GM18499 (cell line): Measurements from ENCODE around the gene CDK14.
A peak's percentile ranks its signal among the peaks of the same experiment; 100 is the strongest.
"Not testable (repeated sequence)": the region's sequence is repeated elsewhere in the genome, so short reads cannot be mapped to it uniquely, and the experiment has no call there.

Experiments used
- ATAC-seq: cut with Tn5 transposase; IDR thresholded peaks from one replicate; pipeline ENCODE4 v1.9.1; 2021; ENCODE audit warnings: moderate number of reproducible peaks; ENCODE audit not compliant: insufficient read depth, unreplicated experiment

The CDK14 gene

DNA sequence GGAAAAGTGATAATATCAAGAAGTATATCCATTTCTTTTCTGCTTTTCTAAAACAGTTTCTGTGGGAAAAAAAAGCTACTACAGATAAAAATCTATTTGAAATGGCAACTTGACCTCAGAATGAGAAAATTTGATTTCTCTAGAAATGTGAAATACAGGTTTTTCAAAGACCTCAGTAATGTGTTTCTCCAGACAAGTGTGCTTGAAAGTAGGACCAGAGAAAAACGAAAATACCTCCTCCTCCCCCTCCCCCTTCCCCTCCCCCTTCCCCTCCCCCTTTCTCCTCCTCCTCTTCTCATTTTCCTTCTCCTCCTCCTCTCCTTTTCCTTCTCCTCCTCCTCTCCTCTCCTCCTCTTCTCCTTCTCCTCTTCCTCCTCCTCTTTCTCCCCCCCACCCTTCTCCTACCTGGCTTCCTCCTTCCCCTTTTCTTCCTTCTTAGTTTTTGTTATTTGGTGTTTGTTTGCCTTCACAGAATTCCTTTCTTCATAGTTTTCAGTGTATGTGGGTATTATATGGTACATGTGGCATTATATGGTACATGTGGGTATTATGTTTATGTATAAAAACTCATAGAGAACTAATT lies 179.4 kb downstream of the CDK14 start:
- ATAC-seq = no peak

DNA sequence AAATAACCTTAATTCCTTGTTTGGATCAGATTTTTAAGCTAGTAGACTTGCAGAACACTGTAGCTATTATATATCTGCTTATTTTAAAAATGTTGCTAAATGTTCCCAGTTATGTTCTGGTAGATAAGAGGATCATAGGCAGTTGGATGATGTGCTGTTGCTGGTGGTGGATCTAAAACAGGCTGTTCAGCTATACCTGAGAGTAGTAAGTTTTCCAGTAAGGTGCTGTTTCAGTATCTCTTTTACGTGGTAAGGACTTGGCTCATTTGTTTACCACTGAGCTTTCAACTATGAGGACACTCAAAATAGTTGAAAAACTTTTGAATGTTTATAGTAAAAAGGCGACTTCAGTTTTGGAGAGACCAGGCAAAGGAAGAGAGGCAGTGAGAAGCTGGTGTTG lies 180.9 kb downstream of the CDK14 start:
- peak; percentile 91 for ATAC-seq

DNA sequence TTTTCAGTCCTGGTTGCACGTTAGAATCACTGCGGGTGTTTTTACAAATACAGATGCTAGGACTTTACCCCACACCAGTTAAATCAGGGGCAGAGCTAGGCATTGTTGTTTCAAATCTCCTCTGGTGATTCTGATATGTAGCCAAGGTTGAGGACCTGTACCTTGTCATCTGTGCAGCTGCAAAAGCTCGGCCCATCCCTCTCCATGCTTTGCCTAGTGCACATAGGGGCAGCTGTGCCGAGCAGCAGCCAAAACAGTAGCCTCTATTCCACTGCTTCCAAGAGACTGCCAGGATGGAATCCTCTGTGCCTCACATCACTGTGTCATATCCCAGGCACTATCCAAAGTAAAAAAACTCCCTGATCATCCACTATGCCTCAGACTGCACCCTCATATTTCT lies 181.3 kb downstream of the CDK14 start:
- peak; percentile 36 for ATAC-seq

DNA sequence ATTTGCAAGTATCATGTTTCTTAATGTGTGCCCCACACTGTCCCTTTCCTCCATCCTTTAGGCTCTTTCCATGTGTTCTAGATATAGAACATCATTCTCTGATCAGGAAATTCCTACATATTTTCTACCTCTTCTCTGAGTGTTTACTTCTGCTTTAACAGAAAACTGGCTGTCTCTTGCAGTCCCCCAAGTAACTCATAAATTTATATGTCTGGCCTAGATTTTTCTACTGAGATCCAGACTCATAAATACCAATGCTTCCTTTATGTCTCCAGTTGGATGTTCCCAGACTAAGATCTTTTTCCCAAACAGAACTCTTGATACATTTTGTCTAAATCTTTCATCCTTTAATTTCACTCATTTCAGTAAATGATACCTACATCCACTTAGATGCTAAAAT lies 181.8 kb downstream of the CDK14 start:
- no peak for ATAC-seq

DNA sequence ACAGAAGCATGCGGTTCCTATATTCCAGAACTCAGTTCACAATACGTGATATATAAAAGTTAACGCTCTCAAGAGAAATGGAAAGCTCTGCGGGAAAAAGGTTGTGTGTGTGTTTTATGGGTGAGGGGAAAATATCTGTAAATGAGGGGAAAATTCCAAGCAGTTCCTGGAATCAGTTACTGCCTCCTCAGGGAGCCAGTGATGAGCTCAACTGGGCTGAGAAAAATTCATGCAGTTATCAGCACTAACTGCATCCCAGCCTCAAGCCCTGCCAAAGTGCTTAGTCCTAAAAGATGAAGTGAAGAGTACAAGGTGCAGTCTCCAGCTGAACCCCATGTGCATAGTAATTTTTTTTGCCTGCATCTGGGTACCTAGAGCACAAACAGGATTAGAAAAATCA lies 191.9 kb downstream of the CDK14 start:
- no peak for ATAC-seq

DNA sequence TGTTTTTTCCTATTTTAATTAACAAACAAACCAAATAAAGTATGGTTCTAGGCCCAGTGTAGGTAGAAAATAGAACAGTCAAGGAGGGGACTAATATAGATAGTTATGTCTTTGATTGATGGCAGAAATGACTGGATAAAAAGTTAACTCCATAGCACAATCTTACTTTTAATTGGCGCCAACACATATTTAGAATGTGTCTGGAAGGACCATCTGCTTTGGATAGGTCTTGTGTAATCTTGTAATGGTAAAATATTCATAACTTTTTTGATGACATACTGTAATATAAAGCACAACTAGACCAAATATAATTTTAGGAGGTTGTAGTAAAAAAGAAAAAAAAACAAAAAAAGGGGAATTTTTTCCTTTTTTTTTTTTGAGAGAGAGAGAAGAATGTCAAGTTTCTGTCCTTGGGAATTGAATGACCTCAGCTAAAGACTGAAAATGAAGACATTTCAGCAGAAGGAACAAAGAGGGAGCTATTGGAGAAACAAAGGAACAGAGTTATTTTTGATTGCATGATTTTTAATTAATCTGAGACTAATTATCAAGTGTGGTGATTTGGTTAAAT lies 193.7 kb downstream of the CDK14 start:
- no peak for ATAC-seq

DNA sequence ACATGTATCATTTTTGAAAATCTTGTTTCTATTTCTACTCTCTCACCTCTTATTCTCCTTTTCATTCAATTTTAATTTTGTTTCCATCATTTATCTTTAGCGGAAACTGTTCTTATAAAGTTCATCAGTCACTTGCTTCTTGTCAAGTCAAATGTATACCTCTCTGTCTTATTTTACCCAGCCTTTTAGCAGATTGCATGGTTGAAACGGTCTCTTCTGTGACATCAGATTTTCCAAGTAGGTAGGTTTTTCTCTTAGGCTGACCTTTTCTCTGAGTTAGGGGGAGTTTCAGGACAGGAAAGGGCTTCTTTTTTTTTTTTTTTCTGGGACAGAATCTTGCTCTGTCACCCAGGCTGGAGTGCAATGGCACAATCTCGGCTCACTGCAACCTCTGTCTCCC lies 195.5 kb downstream of the CDK14 start:
- no peak for ATAC-seq

DNA sequence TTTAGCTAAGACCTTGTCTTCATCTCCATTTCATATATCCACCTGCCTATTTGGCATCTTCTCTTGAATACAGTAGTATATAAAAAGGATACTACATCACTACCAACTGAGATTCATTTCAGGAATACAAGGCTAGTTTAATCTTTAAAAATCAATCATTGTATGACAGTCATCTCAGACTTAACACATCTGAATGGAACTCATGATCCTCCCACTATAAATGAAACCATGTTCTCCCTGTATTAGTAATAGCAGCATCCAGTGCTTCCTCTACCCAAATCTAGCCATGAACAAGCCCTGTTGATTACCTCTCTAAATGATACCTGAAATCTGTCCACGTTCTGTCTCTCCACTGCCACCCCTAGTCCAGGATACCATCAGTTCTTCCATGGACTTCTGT lies 196.2 kb downstream of the CDK14 start:
- ATAC-seq = no peak

DNA sequence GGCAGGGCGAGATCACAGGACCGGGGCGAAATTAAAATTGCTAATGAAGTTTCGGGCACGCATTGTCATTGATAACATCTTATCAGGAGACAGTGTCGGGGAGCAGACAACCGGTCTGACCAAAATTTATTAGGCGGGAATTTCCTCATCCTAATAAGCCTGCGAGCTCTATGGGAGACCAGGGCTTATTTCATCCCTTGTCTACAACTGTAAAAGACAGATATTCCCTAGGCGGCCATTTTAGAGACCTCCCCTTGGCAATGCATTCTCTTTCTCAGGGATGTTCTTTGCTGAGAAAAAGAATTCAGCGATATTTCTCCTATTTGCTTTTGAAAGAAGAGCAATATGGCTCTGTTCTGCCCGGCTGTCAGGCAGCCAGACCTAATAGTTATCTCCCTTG lies 198.1 kb downstream of the CDK14 start:
- ATAC-seq = not testable (repeated sequence)

DNA sequence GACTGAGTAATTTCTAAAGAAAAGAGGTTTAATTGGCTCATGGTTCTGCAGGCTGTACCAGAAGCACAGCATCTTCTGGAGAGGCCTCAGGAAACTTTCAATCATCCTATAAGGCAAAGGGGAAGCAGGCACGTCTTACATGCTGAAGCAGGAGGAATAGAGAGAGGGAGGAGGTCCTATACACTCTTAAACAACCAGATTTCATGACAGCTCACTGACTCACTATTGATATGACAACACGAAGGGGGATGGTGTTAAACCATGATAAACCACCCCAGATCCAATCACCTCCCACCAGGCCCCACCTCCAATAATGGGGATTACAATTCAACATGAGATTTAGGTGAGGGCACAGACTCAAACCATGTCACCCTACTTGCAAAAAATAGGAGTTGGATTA lies 201.5 kb downstream of the CDK14 start:
- no peak for ATAC-seq

DNA sequence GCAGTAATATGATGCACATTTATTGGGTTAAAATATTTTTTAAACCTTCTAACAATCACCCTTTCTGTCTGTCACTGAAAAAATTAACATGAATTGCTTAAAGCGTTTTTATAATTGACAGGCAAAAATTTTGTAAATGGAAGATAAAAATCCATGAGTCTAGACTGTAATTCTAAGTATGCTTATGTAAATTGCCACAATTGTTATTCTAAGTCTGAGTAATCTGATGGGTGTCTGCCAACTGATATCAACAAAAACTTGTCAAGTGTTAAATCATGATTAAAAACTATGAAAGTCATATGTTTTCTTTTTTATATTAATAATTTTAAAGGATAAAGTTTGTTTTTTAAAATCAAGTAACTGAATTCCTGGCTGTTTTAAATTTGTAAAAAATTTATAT lies 208.2 kb downstream of the CDK14 start:
- no peak for ATAC-seq

DNA sequence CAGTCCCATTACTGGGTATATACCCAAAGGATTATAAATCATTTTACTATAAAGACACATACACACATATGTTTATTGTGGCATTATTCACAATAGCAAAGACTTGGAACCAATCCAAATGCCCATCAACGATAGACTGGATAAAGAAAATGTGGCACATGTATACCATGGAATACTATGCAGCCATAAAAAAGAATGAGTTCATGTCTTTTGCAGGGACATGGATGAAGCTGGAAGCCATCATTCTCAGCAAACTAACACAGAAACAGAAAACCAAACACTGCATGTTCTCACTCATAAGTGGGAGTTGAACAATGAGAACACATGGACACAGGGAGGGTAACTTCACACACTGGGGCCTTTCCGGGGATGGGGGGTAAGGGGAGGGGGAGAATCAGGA lies 219.4 kb downstream of the CDK14 start:
- ATAC-seq = not testable (repeated sequence)

DNA sequence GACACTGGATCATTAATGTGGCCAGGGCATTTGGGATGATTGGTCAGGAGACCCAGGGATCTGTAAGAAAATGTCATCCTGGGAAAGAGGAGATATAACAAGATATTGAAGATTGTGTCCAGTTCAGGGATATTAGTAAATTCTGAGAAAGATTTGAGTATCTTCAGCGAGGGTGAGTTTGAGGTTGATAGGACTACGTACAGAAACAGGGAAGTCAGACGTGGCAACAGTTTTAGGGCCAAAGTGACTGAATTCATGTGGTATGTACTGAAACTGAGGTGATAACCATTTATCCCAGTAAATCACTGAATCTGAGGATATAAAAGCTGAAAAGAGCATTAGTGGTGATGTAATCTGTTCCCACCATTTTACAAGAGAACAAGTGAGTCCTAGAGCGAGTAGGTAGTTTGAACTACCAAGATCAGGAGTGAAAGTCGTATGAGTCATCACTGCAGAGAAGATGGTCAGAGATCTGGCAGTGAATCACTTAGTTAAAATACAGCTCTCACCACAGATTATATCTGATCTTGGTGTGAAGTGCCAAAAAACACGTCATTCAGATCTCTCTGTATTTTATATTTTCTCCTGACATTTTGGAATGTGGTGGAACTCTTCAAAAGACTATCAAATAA lies 220.5 kb downstream of the CDK14 start:
- ATAC-seq = peak; percentile 99

DNA sequence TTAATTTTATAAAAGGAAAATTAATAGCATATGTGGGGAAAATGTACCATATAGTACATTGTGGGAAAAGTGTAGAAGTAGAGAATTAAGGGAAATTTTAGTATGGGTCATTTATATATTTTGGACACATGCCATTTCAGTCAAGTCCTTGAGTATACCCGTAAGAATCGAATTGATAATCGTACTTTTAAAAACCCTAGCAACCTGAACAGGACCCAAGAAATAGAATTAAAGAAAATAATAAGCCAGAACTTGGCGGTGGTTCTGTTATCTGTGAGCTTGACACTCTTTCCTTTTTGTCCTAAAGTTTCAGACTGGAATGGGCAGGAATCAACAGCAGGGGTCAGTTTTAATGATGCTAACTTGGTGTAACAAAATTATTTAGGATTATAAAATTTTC lies 221.0 kb downstream of the CDK14 start:
- ATAC-seq = no peak

DNA sequence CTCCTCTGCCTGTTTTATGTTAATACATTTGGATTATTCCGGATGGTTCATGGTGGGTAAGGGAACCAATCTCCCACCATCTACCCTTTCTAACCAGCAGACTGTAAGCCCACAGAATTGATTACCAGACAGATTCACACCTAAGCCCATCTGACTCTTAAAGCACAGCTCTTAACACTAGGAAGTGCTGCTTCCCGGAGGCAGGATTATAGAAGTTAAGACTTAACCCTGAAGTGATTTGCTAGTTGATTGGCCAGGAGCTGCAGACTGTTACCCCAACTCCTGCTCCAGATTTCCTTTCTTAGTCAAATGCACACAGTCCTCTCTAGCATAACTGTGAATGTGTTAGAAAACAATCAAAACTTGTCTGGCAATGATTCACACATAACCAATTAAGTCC lies 221.7 kb downstream of the CDK14 start:
- no peak for ATAC-seq

DNA sequence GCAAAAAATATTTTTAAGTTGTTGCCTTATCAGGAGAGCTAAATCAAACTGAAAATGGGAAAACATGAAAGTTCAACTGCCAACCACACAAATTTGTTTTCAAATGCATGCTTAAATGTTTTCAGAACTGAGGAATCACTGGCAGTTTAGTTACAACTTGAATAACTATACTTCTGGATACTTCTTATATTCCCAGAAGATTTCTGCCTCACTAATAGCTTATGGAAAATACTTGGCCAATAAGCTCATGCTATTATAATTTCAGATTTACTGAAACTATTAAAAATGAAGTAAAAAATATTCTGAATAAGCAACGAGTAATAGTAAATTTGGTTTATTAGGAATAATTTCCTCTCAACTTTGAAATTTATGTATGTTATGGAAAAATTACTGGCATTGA lies 222.2 kb downstream of the CDK14 start:
- ATAC-seq = no peak

DNA sequence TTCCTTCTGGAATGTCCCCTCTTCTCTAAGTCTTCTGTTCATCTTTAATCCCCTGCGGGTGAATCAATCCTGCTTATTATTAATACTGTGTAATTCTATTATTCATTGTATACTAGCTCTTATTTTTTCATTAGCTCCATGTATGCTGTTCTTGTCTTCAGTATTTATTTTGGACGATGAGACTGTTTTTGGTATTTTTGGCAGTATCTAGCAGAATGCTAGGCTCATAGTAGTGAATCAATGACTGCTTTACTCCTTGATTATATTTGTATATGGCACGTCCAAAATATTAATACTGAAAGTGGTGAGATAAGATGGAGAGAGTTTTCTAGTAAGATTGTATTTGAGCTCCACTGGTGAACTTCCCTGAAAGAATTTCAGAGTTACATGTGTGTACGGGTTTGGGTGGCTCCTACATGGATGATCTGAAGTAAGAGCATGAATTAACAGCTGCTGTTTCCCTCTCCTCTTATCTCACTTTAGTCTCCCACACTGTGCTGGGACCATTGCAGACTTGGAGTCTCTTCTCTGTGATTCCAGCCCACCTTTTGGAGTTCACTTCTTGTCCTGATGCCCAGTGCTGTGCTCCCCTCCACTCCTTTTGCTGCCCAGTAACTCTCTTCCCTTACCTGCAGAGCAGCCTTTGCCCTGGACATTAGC lies 226.0 kb downstream of the CDK14 start:
- no peak for ATAC-seq

DNA sequence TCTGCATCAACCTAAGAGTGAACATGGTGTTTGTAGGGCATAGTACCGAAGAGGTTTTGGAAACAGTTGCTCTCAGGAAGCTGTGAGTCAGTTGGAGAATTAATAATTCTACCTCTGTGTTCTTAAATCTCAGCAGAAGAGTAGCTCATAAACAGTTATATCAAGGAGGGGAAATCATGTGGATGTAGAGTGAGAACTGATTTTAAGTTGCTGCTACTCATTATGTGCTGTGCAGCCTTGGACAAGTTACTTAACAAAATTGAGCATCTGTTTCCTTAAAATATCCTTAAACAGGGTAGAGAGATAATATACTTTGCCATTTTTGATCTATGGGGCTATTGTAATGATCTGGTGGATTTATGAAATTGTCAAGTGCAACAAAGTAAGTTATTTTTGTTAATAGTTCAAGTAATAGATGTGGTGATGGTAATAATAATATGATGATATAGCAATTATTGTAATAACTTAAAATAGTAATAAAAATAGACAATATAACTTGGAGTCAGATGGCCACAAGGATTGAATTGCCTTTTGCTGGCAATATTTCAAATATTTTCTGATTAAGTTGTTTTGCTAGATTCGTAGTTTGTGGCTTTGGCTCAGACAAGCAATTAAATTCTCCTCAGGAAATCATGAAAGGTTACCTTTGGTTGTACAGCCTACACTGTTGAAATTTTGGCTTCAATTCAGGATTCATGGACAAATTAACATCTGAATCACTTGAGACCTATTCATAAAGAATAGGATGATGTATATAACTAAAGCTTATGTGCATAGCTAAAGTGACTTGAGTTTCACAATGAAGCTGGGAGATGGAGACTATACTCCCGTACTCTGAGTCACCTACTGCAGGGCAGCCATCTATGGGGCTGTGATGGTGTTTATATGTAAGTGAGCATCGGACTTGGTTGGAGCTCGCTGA lies 228.5 kb downstream of the CDK14 start:
- ATAC-seq = no peak

DNA sequence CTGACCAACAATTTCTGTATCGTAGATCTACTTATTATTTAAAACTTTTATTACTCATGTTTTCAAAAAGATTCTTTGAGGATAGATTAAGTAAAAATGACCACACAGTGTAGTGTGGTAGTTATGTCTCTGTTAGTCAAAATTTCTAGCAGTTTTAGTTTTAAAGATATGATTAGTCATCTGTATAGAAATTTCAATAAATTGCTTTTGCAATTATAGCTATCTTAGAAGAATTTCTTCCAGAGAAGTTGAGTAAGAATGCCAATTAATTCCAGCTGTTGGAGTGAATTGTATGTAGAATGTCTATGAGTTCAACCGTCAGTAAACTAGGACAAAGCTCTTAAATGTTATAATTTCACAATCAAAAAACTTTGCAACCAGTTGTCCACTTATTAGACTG lies 229.7 kb downstream of the CDK14 start:
- no peak for ATAC-seq

DNA sequence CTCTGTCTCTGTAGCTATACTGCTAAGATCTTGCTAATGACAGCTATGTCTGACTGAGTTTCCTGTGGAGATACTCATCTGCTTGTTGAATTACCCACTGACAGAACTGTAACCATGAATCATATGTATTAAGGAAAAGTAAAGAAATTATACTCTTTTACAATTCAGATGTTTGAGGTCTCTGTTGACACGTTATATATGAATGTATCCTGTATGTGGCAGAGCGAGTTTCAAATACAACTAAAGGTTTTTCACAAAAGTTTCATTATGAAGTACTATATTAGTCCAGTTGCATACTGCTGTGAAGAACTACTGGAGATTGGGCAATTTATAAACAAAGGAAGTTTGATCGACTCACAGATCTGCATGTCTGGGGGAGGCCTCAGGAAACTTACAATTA lies 232.5 kb downstream of the CDK14 start:
- no peak for ATAC-seq

DNA sequence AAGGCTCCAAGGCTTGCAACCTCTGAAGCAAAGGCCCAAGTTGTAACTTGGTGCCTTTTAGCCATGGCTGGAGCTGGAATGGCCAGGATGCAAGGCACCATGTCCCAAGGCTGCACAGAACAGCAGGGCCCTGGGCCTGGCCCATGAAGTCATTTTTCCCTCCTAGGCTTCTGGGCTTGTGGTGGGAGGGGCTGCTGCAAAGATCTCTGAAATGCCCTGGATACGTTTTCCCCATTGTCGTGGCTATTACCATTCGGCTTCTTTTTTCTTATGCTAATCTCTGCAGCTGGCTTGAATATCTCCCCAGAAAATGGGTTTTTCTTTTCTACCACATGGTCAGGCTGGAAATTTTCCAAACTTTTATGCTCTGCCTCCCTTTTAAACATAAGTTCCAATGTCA lies 234.2 kb downstream of the CDK14 start:
- no peak for ATAC-seq
